CD4-positive, alpha-beta T cell treated with Interleukin-15 for 1 hour (primary cell): ENCODE measurements around the gene VGLL3.

Source experiments
- DNase-seq: peaks from one replicate; pipeline ENCODE4 v3.0.0-alpha.2; 2020

The VGLL3 gene

DNA sequence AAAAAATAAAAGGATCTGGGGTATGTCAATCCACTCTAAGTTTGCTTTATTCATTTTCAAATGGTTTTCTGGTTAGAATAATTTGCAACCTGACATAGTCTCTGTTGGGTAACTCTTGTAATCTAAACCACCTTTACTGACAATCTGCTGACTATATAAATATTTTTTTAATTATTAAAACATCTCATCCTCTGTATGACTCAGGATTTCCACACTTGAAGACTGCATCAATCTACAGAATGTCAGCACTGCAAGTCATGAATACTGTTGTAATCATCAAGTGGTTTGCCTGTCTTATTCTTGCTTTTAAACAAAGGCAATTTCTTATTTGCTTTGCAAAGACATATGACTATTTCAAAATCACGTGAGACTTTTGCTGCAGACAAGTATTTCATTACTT, 42.1 kb downstream of the VGLL3 start:
- DNase-seq, result no peak

GRCh38 chr3:86942206-86942605, 48.7 kb downstream of the VGLL3 start:
- no peak for DNase-seq

- no peak for DNase-seq
Observed at GRCh38 chr3:86938416-86939105, 52.4 kb downstream of the VGLL3 start.

DNA sequence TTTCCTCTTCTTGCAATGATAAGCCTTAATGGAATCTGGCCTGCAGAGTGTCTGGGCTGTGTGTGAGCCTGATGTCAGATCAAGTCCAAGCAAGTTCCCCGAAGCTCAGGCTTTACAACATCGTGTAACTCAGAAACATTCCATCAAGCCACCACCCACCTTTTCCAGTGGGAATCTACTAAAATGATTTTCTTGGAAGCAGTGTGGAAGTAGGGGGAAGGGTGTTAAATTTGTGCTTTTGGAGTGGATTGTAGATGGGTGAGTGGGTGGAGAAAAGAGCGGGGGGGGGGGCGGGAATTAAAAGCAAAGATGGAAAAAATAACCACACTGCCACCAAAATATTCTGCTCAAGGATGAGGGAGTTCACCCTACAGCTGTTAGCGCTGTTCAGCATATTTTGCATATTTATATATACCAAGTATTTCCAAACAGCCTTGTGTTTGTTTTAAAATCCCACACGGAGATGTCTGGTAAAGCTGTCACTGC, 53.6 kb downstream of the VGLL3 start:
- no peak for DNase-seq

- no peak for DNase-seq
Observed at GRCh38 chr3:86934851-86935250, 56.1 kb downstream of the VGLL3 start.

- no peak for DNase-seq
Observed at GRCh38 chr3:86930831-86931230, 60.1 kb downstream of the VGLL3 start.

GRCh38 chr3:86930181-86930580, 60.8 kb downstream of the VGLL3 start:
- DNase-seq, result no peak

- DNase-seq, result no peak
Observed at GRCh38 chr3:86929046-86929445, 61.9 kb downstream of the VGLL3 start.

GRCh38 chr3:86923071-86923491, 67.9 kb downstream of the VGLL3 start:
- no peak for DNase-seq

DNA sequence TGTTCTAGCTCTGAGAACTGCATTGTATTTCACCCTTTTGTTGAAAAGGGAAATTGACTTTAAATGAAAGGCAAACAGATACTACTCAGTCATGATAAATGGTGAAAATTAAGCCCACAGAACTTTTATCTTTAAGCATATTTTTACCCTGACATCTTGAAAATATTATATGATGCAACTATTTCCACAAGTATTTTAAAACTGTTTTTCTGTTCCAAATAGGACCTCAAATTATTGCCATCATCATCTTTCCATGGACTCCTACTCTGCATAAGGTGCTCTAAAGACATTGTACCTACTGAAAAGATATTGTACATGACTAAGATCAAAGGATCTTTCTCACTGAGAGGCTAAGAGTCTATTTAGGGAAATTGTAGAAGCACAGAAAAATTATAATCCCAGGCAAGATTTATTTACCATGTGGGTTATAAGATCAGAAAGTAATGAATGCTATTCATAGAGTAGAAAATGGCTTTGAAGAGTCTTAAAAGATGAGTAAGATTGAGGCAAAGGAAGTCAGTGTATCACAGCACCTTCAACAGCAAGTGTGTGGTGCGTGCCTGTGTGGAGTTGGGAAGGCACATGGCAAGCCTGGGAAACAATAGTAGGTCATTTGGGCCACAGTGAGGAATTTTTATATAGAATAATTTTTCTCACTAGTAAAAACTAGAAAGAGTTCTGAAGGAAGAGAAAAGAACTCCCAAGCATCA, 68.8 kb downstream of the VGLL3 start:
- no peak for DNase-seq

- DNase-seq, result no peak
Observed at GRCh38 chr3:86914670-86915069, 76.3 kb downstream of the VGLL3 start.

DNA sequence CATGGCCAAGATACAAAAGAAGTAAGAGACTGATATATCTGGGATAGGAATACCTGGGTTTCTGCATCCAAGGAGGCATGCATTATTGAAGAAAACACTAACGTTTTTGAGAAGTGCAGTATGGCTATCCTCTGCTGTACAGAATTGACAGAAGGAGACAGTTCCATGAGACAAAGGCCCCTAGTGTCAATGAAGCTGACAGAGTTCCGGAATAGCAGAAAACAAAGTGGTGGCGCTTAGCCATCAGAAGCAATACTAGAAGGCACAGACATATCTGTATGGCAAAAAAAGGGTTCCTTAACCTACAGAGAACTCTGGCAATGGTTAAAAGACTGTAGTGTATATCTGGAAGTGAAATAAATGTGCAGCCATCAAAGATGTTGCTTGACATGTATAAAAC, 77.8 kb downstream of the VGLL3 start:
- DNase-seq, result no peak

- DNase-seq, result no peak
Observed at GRCh38 chr3:86895202-86895601, 95.7 kb downstream of the VGLL3 start.

DNA sequence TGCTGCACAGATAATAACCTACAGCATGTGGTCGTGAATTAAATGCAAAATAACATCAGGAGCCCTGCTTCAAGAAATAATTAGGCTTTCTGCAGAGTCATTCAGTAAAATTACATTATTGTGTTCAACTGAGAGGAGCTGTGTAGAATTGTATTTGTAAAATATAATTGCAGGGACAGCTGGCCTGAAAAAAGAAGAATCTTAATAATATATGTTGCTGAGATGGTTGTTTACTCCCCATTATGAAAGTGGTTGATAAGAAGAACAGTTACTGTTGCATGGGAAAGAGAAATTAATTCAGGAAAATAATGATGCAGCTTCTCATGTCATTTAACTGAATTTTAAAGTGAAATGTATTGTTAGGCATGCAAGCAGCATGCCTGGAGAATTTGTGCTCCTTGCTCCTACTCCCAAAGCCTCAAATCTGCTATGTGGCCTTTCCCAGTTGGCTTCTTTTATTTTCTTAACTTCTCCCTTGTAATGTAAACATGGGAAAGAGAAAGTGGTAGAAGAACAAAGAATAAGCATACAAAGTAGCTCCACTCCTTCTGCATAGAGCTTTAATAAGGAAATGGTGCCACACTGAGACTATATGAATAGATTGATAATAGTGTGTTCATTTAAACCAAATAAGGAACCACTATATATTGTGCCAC, 100.1 kb downstream of the VGLL3 start:
- DNase-seq, result no peak
